Gastrocnemius medialis (tissue), 4 donors: ENCODE data around the gene PHB1. TPM values are rescaled to one million over a fixed set of nuclear protein-coding genes. Genes with fewer than 3 reads are reported as not detected.

Experiments used
- ATAC-seq, 2 donors: fragments of 150-250 bp; one replicate each; pipeline ENCODE4 v1.9.1; 2016
- DNase-seq, 2 donors: peaks; one replicate each; pipeline ENCODE4 v3.0.0-alpha.2; 2019
- H3K27ac ChIP-seq, 4 donors: fragments of 200-600 bp; sonication (generic); 1 replicate in 1 of 4; 2 replicates in 3 of 4; pipeline ENCODE4 v1.5.1; 2016 to 2018; ENCODE audit warnings: mild to moderate bottlenecking in 2 of 4, moderate library complexity in 1 of 4
- H3K27me3 ChIP-seq, 3 donors: fragments of 200-600 bp; sonication (generic) in 2 of 3; 1 replicate in 1 of 3; 2 replicates in 2 of 3; pipeline versions ENCODE4 v1.5.1 to v1.6.0; 2016 to 2019; ENCODE audit warnings: mild to moderate bottlenecking in 1 of 3, moderate library complexity in 1 of 3
- H3K36me3 ChIP-seq, 2 donors: fragments of 200-600 bp; sonication (generic) in 1 of 2; one replicate each; pipeline ENCODE4 v1.5.1; 2017 to 2018
- H3K4me1 ChIP-seq, 2 donors: fragments of 200-600 bp; sonication (generic) in 1 of 2; one replicate each; pipeline ENCODE4 v1.5.1; 2016 to 2017; ENCODE audit warnings: mild to moderate bottlenecking in 2 of 2
- H3K4me3 ChIP-seq, 4 donors: fragments of 200-600 bp; sonication (generic) in 3 of 4; 1 replicate in 1 of 4; 2 replicates in 3 of 4; pipeline ENCODE4 v1.5.1; 2016 to 2019; ENCODE audit warnings: mild to moderate bottlenecking in 2 of 4
- H3K9me3 ChIP-seq, 3 donors: fragments of 200-600 bp; sonication (generic) in 2 of 3; 1 replicate in 1 of 3; 2 replicates in 2 of 3; pipeline ENCODE4 v1.5.1; 2016 to 2019
- POLR2A ChIP-seq, 2 donors: fragments of 450-650 bp; IDR thresholded peaks; one replicate each; pipeline ENCODE4 v1.6.1; 2017; ENCODE audit warnings: antibody characterized with exemption in 2 of 2, mild to moderate bottlenecking in 2 of 2, moderate library complexity in 2 of 2
- in situ Hi-C, 4 donors: fragments of 200-750 bp; cut with MboI; loops; one replicate each; pipeline versions ENCODE4 v1.15.0 to v1.8.0; 2017; ENCODE audit warnings: low sequenced_read_pairs in 4 of 4
- intact Hi-C: fragments of 100-400 bp; cut with DNase I; formaldehyde crosslinking; loops from one replicate; pipeline ENCODE4 v1.15.1; 2023; ENCODE audit warnings: low total_unique reads
- total RNA-seq, 4 donors: library from RNA; depleted of rRNA; stranded (reverse); fragments of >200 nt; gene quantifications; one replicate each; pipeline versions ENCODE4 v1.1.0 to v1.2.3, GENCODE V29; 2016
- TF ChIP-seq, protein P1 (sequence below), 5 experiments: fragments of 450-650 bp in 3 of 5; fragments of 200-600 bp in 2 of 5; sonication (generic) in 2 of 5; IDR thresholded peaks in 4 of 5; conservative IDR thresholded peaks in 1 of 5; 1 replicate in 4 of 5; 2 replicates in 1 of 5; pipeline ENCODE4 v1.5.1; 2016 to 2019; ENCODE audit warnings: antibody characterized with exemption in 5 of 5, mild to moderate bottlenecking in 3 of 5, moderate library complexity in 3 of 5

Gene PHB1
- total RNA-seq, 4 donors from 2014 or later = 102 to 137 (median 116) TPM

DNA sequence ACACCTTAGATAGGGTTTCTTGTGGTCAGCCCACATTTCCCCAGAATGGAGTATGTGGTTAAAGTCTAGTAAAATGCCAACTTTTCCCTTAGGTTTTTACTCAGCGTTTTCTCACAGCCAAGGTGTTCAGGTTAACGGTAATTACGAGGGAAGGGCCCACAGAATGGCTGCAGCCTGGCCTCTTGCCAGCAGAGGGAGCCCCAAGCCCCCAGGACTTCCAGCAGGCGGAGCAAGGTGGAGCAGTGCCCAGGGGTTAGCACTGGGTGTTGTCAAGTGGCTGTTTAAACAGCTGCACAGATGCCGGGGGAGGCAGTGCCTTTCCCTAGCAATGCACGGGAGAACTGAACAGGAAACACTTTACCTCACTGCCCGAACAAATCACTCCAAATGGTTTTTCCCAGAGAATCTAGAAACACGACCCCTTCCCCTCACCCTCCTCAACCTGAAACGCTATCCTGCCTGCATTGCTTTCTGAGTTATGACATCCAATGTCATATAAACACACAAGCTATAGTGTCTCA, 6.6 kb downstream of the PHB1 start:
- TF ChIP-seq, protein P1, sequence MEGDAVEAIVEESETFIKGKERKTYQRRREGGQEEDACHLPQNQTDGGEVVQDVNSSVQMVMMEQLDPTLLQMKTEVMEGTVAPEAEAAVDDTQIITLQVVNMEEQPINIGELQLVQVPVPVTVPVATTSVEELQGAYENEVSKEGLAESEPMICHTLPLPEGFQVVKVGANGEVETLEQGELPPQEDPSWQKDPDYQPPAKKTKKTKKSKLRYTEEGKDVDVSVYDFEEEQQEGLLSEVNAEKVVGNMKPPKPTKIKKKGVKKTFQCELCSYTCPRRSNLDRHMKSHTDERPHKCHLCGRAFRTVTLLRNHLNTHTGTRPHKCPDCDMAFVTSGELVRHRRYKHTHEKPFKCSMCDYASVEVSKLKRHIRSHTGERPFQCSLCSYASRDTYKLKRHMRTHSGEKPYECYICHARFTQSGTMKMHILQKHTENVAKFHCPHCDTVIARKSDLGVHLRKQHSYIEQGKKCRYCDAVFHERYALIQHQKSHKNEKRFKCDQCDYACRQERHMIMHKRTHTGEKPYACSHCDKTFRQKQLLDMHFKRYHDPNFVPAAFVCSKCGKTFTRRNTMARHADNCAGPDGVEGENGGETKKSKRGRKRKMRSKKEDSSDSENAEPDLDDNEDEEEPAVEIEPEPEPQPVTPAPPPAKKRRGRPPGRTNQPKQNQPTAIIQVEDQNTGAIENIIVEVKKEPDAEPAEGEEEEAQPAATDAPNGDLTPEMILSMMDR (IDR thresholded peaks at IDR 0.05 in 4 of 5, conservative IDR thresholded peaks at IDR 0.05 in 1 of 5) = peak in 4 of 5 experiments; percentile 18 to 47 (median 42)
- no peak for TF ChIP-seq POLR2A (IDR thresholded peaks at IDR 0.05)
- Histone ChIP-seq H3K36me3 (peaks cover 3 to 96% of the 10 kb centered on the region in 2 donors), H3K4me3 (no peak overlapping the region), H3K27ac (no peak overlapping the region), H3K9me3 (no peaks in the 10 kb centered on the region), H3K4me1 (no peaks in the 10 kb centered on the region), H3K27me3 (no peaks in the 10 kb centered on the region)
- in situ Hi-C loops (loop anchor here in 2 of 4 donors (10.0 to 25.0 kb wide), 3 partner anchors 221 to 304 kb away; partner anchors contain the start of gene SLC35B1 (in 1 of the 2)), intact Hi-C loops (no loop called here)
- ATAC-seq (peak in 1 of 2 donors; percentile 3), DNase-seq (peak in 1 of 2 donors; percentile 28)

DNA sequence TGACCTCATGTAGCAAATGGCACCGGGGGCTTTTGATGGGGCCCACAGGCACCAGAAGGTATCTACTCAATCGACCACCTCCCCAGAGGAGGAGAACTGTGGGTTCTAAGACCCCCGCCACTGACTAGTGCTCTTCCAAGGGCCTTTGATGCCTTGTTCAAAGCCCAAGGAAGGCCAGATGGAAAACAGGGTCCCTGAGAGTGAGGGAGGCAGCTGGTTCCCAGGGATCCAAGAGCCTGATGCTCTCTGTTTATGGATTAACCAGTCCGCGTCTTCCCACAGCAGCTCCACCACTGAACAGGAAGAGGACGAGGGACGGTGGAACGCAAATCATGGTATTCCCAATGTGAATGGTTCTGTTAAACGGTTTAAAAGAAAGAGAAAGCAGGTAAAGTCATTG, 7.6 kb downstream of the PHB1 start:
- H3K27ac ChIP-seq = no peak overlapping the region
- no peaks in the 10 kb centered on the region for H3K27me3 ChIP-seq
- no peak for TF ChIP-seq POLR2A (IDR thresholded peaks at IDR 0.05)
- TF ChIP-seq, protein P1 (IDR thresholded peaks at IDR 0.05 in 4 of 5, conservative IDR thresholded peaks at IDR 0.05 in 1 of 5) = no peak
- ATAC-seq (no peak), DNase-seq (no peak)
- no peaks in the 10 kb centered on the region for H3K9me3 ChIP-seq
- intact Hi-C loops = no loop called here
- H3K36me3 ChIP-seq = peaks cover 3 to 95% of the 10 kb centered on the region in 2 donors
- in situ Hi-C loops = loop anchor here in 2 of 4 donors (10.0 to 25.0 kb wide), 3 partner anchors 220 to 305 kb away; partner anchors contain the start of gene SLC35B1 (in 1 of the 2)
- H3K4me1 ChIP-seq = no peaks in the 10 kb centered on the region
- H3K4me3 ChIP-seq = no peak overlapping the region

DNA sequence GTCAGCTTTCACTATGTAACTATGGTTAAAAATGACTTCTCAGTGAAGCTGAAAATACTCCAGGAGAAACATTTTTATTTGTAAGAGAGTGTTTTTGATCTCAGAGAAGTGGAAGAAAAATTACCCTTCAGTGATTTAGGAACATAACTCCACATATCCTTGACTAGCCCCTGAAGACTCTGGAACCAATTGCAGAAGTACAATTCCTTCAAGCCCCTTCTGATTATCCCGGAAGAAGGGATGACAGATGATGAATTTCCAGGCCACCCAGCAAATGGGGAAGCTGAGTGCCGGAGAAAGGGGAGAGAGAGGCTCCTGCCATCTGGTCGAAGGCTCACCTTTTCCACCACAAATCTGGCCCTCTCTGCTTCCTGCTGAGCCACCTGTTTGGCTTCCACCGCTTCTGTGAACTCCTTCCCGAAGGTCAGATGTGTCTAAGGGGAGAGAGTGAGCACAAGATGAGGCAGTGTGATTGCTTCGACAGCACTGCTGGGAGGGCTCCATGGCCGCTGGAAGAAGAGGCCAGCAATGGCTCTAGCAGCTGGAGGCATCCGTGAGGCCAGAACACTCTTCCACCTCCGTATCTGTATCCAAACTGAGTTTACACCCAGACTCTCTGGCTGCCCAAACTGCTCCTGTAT, 8.1 kb downstream of the PHB1 start:
- no peak for DNase-seq
- H3K27me3 ChIP-seq = no peaks in the 10 kb centered on the region
- TF ChIP-seq POLR2A (IDR thresholded peaks at IDR 0.05) = no peak
- TF ChIP-seq, protein P1 (IDR thresholded peaks at IDR 0.05 in 4 of 5, conservative IDR thresholded peaks at IDR 0.05 in 1 of 5) = no peak
- in situ Hi-C loops (loop anchor here in 2 of 4 donors (10.0 to 25.0 kb wide), 3 partner anchors 219 to 306 kb away; partner anchors contain the start of gene SLC35B1 (in 1 of the 2)), intact Hi-C loops (no loop called here)
- no peaks in the 10 kb centered on the region for H3K9me3 ChIP-seq
- H3K4me3 ChIP-seq = no peak overlapping the region
- H3K27ac ChIP-seq = no peak overlapping the region
- no peaks in the 10 kb centered on the region for H3K4me1 ChIP-seq
- H3K36me3 ChIP-seq = peaks cover 3 to 90% of the 10 kb centered on the region in 2 donors
- no peak for ATAC-seq

DNA sequence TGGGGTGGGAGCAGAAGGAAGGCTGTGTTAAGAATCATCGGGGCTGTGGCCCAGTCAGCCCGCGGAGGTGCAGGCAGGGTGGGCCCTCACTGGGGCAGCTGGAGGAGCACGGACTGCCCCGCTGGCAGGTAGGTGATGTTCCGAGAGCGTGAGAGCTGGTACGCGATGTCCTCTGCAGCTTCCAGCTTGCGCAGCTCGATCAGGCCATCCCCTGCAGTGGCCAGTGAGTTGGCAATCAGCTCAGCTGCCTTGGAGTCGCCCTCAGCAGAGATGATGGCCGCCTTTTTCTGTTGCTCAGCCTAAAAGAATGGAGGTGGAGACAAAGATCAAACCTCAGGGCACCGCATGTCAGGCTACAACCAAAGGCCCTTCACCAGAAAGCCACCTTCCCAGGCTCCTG, 9.8 kb downstream of the PHB1 start:
- DNase-seq (no peak), ATAC-seq (no peak)
- in situ Hi-C loops = loop anchor here in 2 of 4 donors (10.0 to 25.0 kb wide), 3 partner anchors 218 to 307 kb away; partner anchors contain the start of gene SLC35B1 (in 1 of the 2)
- TF ChIP-seq, protein P1 (IDR thresholded peaks at IDR 0.05 in 4 of 5, conservative IDR thresholded peaks at IDR 0.05 in 1 of 5) = no peak
- no peak for TF ChIP-seq POLR2A (IDR thresholded peaks at IDR 0.05)
- Histone ChIP-seq H3K4me1 (no peaks in the 10 kb centered on the region), H3K9me3 (no peaks in the 10 kb centered on the region), H3K27me3 (no peaks in the 10 kb centered on the region), H3K36me3 (peaks cover 3 to 75% of the 10 kb centered on the region in 2 donors), H3K27ac (no peak overlapping the region), H3K4me3 (no peak overlapping the region)
- intact Hi-C loops = no loop called here
